GM12878 (cell line): Measurements from ENCODE around the gene LAD1. TPM values are rescaled to one million over a fixed set of nuclear protein-coding genes. Genes with fewer than 3 reads are reported as not detected.

Experiments used
- BCL3 ChIP-seq: IDR thresholded peaks from 2 replicates; pipeline ENCODE4 v1.6.1; 2011; ENCODE audit warnings: borderline replicate concordance, low read depth, mild to moderate bottlenecking, moderate library complexity, low read length; ENCODE audit not compliant: insufficient read depth, poor library complexity, severe bottlenecking
- NBN ChIP-seq: fragments of 450-650 bp; IDR thresholded peaks from 2 replicates; pipeline ENCODE4 v1.6.1; 2016
- PBX3 ChIP-seq: IDR thresholded peaks from 2 replicates; pipeline ENCODE4 v1.6.1; 2011; ENCODE audit warnings: mild to moderate bottlenecking, low read depth, low read length, moderate library complexity; ENCODE audit not compliant: insufficient replicate concordance
- POU2F2 ChIP-seq: IDR thresholded peaks from 3 replicates; pipeline ENCODE4 v1.6.1; 2011; ENCODE audit warnings: low read depth, mild to moderate bottlenecking, low read length, borderline replicate concordance
- ZBTB11 ChIP-seq: fragments of 450-650 bp; formaldehyde crosslinking; IDR thresholded peaks from 2 replicates; pipeline ENCODE4 v1.5.0; 2022; ENCODE audit warnings: mild to moderate bottlenecking, missing genetic modification characterization
- polyA plus RNA-seq, 11 experiments: library from polyadenylated mRNA; depleted of rRNA in 4 of 11; unstranded in 6 of 11; stranded (reverse) in 5 of 11; fragments of >200 nt; fragmentation: Nextera tagmentation in 4 of 11; fragmentation: Illumina TruSeq in 1 of 11; extraction: Ambion mirVana in 4 of 11; extraction: Trizol in 1 of 11; gene quantifications; 1 replicate in 1 of 11; 2 replicates in 10 of 11; pipeline versions ENCODE4 v1.2.1 to v1.2.3, GENCODE V29; 2011 to 2016; ENCODE audit warnings: inconsistent platforms in 2 of 11, missing spikeins in 2 of 11, low read depth in 1 of 11
- total RNA-seq, 4 experiments: library from RNA; depleted of rRNA in 3 of 4; stranded (reverse); fragments of >200 nt in 3 of 4; fragmentation: Illumina TruSeq in 1 of 4; extraction: Trizol in 1 of 4; gene quantifications; 2 replicates each; pipeline versions ENCODE4 v1.2.1 to v1.2.3, GENCODE V29; 2013 to 2021

Gene LAD1
- total and polyA plus RNA-seq, 10 of the 15 experiments (the other 5 are each of a cell fraction or from before 2014, with no cell fraction given), result 0.05 to 0.48 (median 0.32) TPM; not detected in 3

GRCh38 chr1:201393076-201393475 lies 6.0 kb downstream of the LAD1 start (continued):
- TF ChIP-seq POU2F2 (no peak), PBX3 (no peak), BCL3 (no peak), ZBTB11 (CRISPR knock-in tag) (no peak), NBN (no peak)
